ENCODE results near the gene ABCC3. TPM values are rescaled to one million over a fixed set of nuclear protein-coding genes. Genes with fewer than 3 reads are reported as not detected.

The ABCC3 gene
- polyA plus RNA-seq, 2 donors: 17.7 to 32.0 TPM

GRCh38 chr17:50614471-50615051 is 20.1 kb upstream of the ABCC3 start:
- Histone ChIP-seq H3K9me3 (ENCODE audit: control insufficient read depth in 2 of 2, insufficient read depth in 1 of 2, low read depth in 1 of 2, low read length in 1 of 2) (no peaks in the 10 kb centered on the region), H3K36me3 (ENCODE audit: control insufficient read depth in 2 of 2, insufficient read depth in 2 of 2, low read length in 1 of 2) (no peaks in the 10 kb centered on the region), H3K4me1 (ENCODE audit: control insufficient read depth in 2 of 2, insufficient read depth in 2 of 2, low read length in 1 of 2) (peaks cover 0 to 3% of the 10 kb centered on the region in 2 donors), H3K27me3 (ENCODE audit: control insufficient read depth in 1 of 2, insufficient read depth in 2 of 2, low read length in 2 of 2) (no peaks in the 10 kb centered on the region), H3K27ac (ENCODE audit: low read depth in 2 of 2, low read length in 1 of 2) (no peak overlapping the region), H3K4me3 (ENCODE audit: low read depth in 1 of 2, low read length in 2 of 2) (no peak overlapping the region)
- WGBS, 2 donors: 69 to 74% methylated on average over 11 of the region's 11 CpGs

- H3K4me3 ChIP-seq (ENCODE audit: low read depth in 1 of 2, low read length in 2 of 2): no peak overlapping the region
- peaks cover 0 to 3% of the 10 kb centered on the region in 2 donors for H3K4me1 ChIP-seq (ENCODE audit: control insufficient read depth in 2 of 2, insufficient read depth in 2 of 2, low read length in 1 of 2)
- H3K27ac ChIP-seq (ENCODE audit: low read depth in 2 of 2, low read length in 1 of 2): no peak overlapping the region
- no peaks in the 10 kb centered on the region for H3K27me3 ChIP-seq (ENCODE audit: control insufficient read depth in 1 of 2, insufficient read depth in 2 of 2, low read length in 2 of 2)
- no peaks in the 10 kb centered on the region for H3K36me3 ChIP-seq (ENCODE audit: control insufficient read depth in 2 of 2, insufficient read depth in 2 of 2, low read length in 1 of 2)
- H3K9me3 ChIP-seq (ENCODE audit: control insufficient read depth in 2 of 2, insufficient read depth in 1 of 2, low read depth in 1 of 2, low read length in 1 of 2): no peaks in the 10 kb centered on the region
- 73 to 82% methylated on average over 7 of the region's 7 CpGs for WGBS, 2 donors
Observed at GRCh38 chr17:50615828-50616227, 18.9 kb upstream of the ABCC3 start.

- Histone ChIP-seq H3K4me1 (ENCODE audit: control insufficient read depth in 2 of 2, insufficient read depth in 2 of 2, low read length in 1 of 2) (no peaks in the 10 kb centered on the region), H3K9me3 (ENCODE audit: control insufficient read depth in 2 of 2, insufficient read depth in 1 of 2, low read depth in 1 of 2, low read length in 1 of 2) (no peaks in the 10 kb centered on the region), H3K27ac (ENCODE audit: low read depth in 2 of 2, low read length in 1 of 2) (no peak overlapping the region), H3K27me3 (ENCODE audit: control insufficient read depth in 1 of 2, insufficient read depth in 2 of 2, low read length in 2 of 2) (no peaks in the 10 kb centered on the region), H3K4me3 (ENCODE audit: low read depth in 1 of 2, low read length in 2 of 2) (no peak overlapping the region), H3K36me3 (ENCODE audit: control insufficient read depth in 2 of 2, insufficient read depth in 2 of 2, low read length in 1 of 2) (no peaks in the 10 kb centered on the region)
- WGBS, 2 donors: 75 to 78% methylated on average over 4 of the region's 4 CpGs
Observed at GRCh38 chr17:50618300-50618699, 16.4 kb upstream of the ABCC3 start.

GRCh38 chr17:50618941-50619340 is 15.7 kb upstream of the ABCC3 start:
- no peak overlapping the region for H3K4me3 ChIP-seq (ENCODE audit: low read depth in 1 of 2, low read length in 2 of 2)
- H3K36me3 ChIP-seq (ENCODE audit: control insufficient read depth in 2 of 2, insufficient read depth in 2 of 2, low read length in 1 of 2): no peaks in the 10 kb centered on the region
- no peak overlapping the region for H3K27ac ChIP-seq (ENCODE audit: low read depth in 2 of 2, low read length in 1 of 2)
- H3K27me3 ChIP-seq (ENCODE audit: control insufficient read depth in 1 of 2, insufficient read depth in 2 of 2, low read length in 2 of 2): no peaks in the 10 kb centered on the region
- no peaks in the 10 kb centered on the region for H3K4me1 ChIP-seq (ENCODE audit: control insufficient read depth in 2 of 2, insufficient read depth in 2 of 2, low read length in 1 of 2)
- no peaks in the 10 kb centered on the region for H3K9me3 ChIP-seq (ENCODE audit: control insufficient read depth in 2 of 2, insufficient read depth in 1 of 2, low read depth in 1 of 2, low read length in 1 of 2)
- 80 to 87% methylated on average over 8 to 11 of the region's 11 CpGs for WGBS, 2 donors

GRCh38 chr17:50619489-50619888 is 15.2 kb upstream of the ABCC3 start:
- Histone ChIP-seq H3K4me1 (ENCODE audit: control insufficient read depth in 2 of 2, insufficient read depth in 2 of 2, low read length in 1 of 2) (no peaks in the 10 kb centered on the region), H3K27ac (ENCODE audit: low read depth in 2 of 2, low read length in 1 of 2) (no peak overlapping the region), H3K9me3 (ENCODE audit: control insufficient read depth in 2 of 2, insufficient read depth in 1 of 2, low read depth in 1 of 2, low read length in 1 of 2) (no peaks in the 10 kb centered on the region), H3K4me3 (ENCODE audit: low read depth in 1 of 2, low read length in 2 of 2) (no peak overlapping the region), H3K27me3 (ENCODE audit: control insufficient read depth in 1 of 2, insufficient read depth in 2 of 2, low read length in 2 of 2) (no peaks in the 10 kb centered on the region), H3K36me3 (ENCODE audit: control insufficient read depth in 2 of 2, insufficient read depth in 2 of 2, low read length in 1 of 2) (no peaks in the 10 kb centered on the region)
- 86% methylated on average over 7 of the region's 7 CpGs for WGBS, 2 donors

GRCh38 chr17:50620237-50620636 is 14.4 kb upstream of the ABCC3 start:
- Histone ChIP-seq H3K4me1 (ENCODE audit: control insufficient read depth in 2 of 2, insufficient read depth in 2 of 2, low read length in 1 of 2) (no peaks in the 10 kb centered on the region), H3K4me3 (ENCODE audit: low read depth in 1 of 2, low read length in 2 of 2) (no peak overlapping the region), H3K27me3 (ENCODE audit: control insufficient read depth in 1 of 2, insufficient read depth in 2 of 2, low read length in 2 of 2) (no peaks in the 10 kb centered on the region), H3K27ac (ENCODE audit: low read depth in 2 of 2, low read length in 1 of 2) (no peak overlapping the region), H3K36me3 (ENCODE audit: control insufficient read depth in 2 of 2, insufficient read depth in 2 of 2, low read length in 1 of 2) (no peaks in the 10 kb centered on the region), H3K9me3 (ENCODE audit: control insufficient read depth in 2 of 2, insufficient read depth in 1 of 2, low read depth in 1 of 2, low read length in 1 of 2) (no peaks in the 10 kb centered on the region)
- 55 to 64% methylated on average over 5 of the region's 5 CpGs for WGBS, 2 donors

- no peak overlapping the region for H3K27ac ChIP-seq (ENCODE audit: low read depth in 2 of 2, low read length in 1 of 2)
- no peaks in the 10 kb centered on the region for H3K27me3 ChIP-seq (ENCODE audit: control insufficient read depth in 1 of 2, insufficient read depth in 2 of 2, low read length in 2 of 2)
- 66% methylated on average over 17 of the region's 17 CpGs for WGBS, 2 donors
- H3K4me1 ChIP-seq (ENCODE audit: control insufficient read depth in 2 of 2, insufficient read depth in 2 of 2, low read length in 1 of 2): no peaks in the 10 kb centered on the region
- H3K36me3 ChIP-seq (ENCODE audit: control insufficient read depth in 2 of 2, insufficient read depth in 2 of 2, low read length in 1 of 2): no peaks in the 10 kb centered on the region
- no peak overlapping the region for H3K4me3 ChIP-seq (ENCODE audit: low read depth in 1 of 2, low read length in 2 of 2)
- no peaks in the 10 kb centered on the region for H3K9me3 ChIP-seq (ENCODE audit: control insufficient read depth in 2 of 2, insufficient read depth in 1 of 2, low read depth in 1 of 2, low read length in 1 of 2)
Observed at GRCh38 chr17:50620858-50621257, 13.8 kb upstream of the ABCC3 start.

GRCh38 chr17:50621574-50622031 is 13.1 kb upstream of the ABCC3 start:
- WGBS, 2 donors: 59 to 62% methylated on average over 16 of the region's 16 CpGs
- no peaks in the 10 kb centered on the region for H3K9me3 ChIP-seq (ENCODE audit: control insufficient read depth in 2 of 2, insufficient read depth in 1 of 2, low read depth in 1 of 2, low read length in 1 of 2)
- no peak overlapping the region for H3K4me3 ChIP-seq (ENCODE audit: low read depth in 1 of 2, low read length in 2 of 2)
- no peaks in the 10 kb centered on the region for H3K36me3 ChIP-seq (ENCODE audit: control insufficient read depth in 2 of 2, insufficient read depth in 2 of 2, low read length in 1 of 2)
- H3K27ac ChIP-seq (ENCODE audit: low read depth in 2 of 2, low read length in 1 of 2): no peak overlapping the region
- no peaks in the 10 kb centered on the region for H3K27me3 ChIP-seq (ENCODE audit: control insufficient read depth in 1 of 2, insufficient read depth in 2 of 2, low read length in 2 of 2)
- H3K4me1 ChIP-seq (ENCODE audit: control insufficient read depth in 2 of 2, insufficient read depth in 2 of 2, low read length in 1 of 2): no peaks in the 10 kb centered on the region

GRCh38 chr17:50624321-50624934 is 10.3 kb upstream of the ABCC3 start:
- 51 to 75% methylated on average over 6 to 7 of the region's 7 CpGs for WGBS, 2 donors
- Histone ChIP-seq H3K4me1 (ENCODE audit: control insufficient read depth in 2 of 2, insufficient read depth in 2 of 2, low read length in 1 of 2) (no peaks in the 10 kb centered on the region), H3K27ac (ENCODE audit: low read depth in 2 of 2, low read length in 1 of 2) (no peak overlapping the region), H3K36me3 (ENCODE audit: control insufficient read depth in 2 of 2, insufficient read depth in 2 of 2, low read length in 1 of 2) (no peaks in the 10 kb centered on the region), H3K9me3 (ENCODE audit: control insufficient read depth in 2 of 2, insufficient read depth in 1 of 2, low read depth in 1 of 2, low read length in 1 of 2) (no peaks in the 10 kb centered on the region), H3K27me3 (ENCODE audit: control insufficient read depth in 1 of 2, insufficient read depth in 2 of 2, low read length in 2 of 2) (no peaks in the 10 kb centered on the region), H3K4me3 (ENCODE audit: low read depth in 1 of 2, low read length in 2 of 2) (no peak overlapping the region)

Data from esophagus (tissue), 2 donors.